Activated T-helper 2 cell treated with anti-CD3 and anti-CD28 coated beads, Interferon-gamma antibody, Interleukin-2, Interleukin-4, amounts not matched to agents 10 μg/mL and 5 μg/mL and 100 μg/mL, durations not matched to agents 14 hours and 24 hours and 36 hours (primary cell): ENCODE data around the gene EFR3B. TPM values are rescaled to one million over a fixed set of nuclear protein-coding genes. Genes with fewer than 3 reads are reported as not detected.
"Not testable (repeated sequence)": the region's sequence is repeated elsewhere in the genome, so short reads cannot be mapped to it uniquely, and the experiment has no call there.

ENCODE experiments used
- DNase-seq: peaks from one replicate; pipeline ENCODE4 v3.0.0; 2021; ENCODE audit warnings: low spot score
- H3K27ac Mint-ChIP-seq: one replicate; pipeline ENCODE4 v1.8.0; 2021; ENCODE audit warnings: mixed read lengths
- H3K27me3 Mint-ChIP-seq: one replicate; pipeline ENCODE4 v1.8.0; 2021; ENCODE audit warnings: low read depth, mixed read lengths
- H3K36me3 Mint-ChIP-seq: one replicate; pipeline ENCODE4 v1.8.0; 2021; ENCODE audit warnings: low read depth, mixed read lengths
- H3K4me1 Mint-ChIP-seq: one replicate; pipeline ENCODE4 v1.8.0; 2021; ENCODE audit warnings: low read depth, mixed read lengths
- H3K4me3 Mint-ChIP-seq: one replicate; pipeline ENCODE4 v1.8.0; 2021; ENCODE audit warnings: low read depth, mild to moderate bottlenecking, moderate library complexity, mixed read lengths
- H3K9me3 Mint-ChIP-seq: one replicate; pipeline ENCODE4 v1.8.0; 2021; ENCODE audit warnings: mixed read lengths
- intact Hi-C: fragments of 100-400 bp; cut with micrococcal nuclease; formaldehyde crosslinking; loops from one replicate; pipeline ENCODE4 v1.15.1; 2023
- total RNA-seq: library from RNA; stranded (reverse); gene quantifications from 2 replicates; pipeline ENCODE4 v1.2.3, GENCODE V29; 2022

EFR3B gene
- total RNA-seq, 1 donor from 2014 or later: 0.46 TPM

- Mint-ChIP-seq H3K27me3 (peaks cover 18% of the 10 kb centered on the region), H3K27ac (no peak overlapping the region), H3K36me3 (no peaks in the 10 kb centered on the region), H3K4me3 (no peak overlapping the region), H3K4me1 (no peaks in the 10 kb centered on the region), H3K9me3 (no peaks in the 10 kb centered on the region)
- DNase-seq: no peak
- intact Hi-C loops: no loop called here
Observed at GRCh38 chr2:25082002-25082622, 40.2 kb downstream of the EFR3B start.

- no peak for DNase-seq
- intact Hi-C loops: no loop called here
- Mint-ChIP-seq H3K27ac (no peak overlapping the region), H3K9me3 (no peaks in the 10 kb centered on the region), H3K27me3 (peaks cover 6% of the 10 kb centered on the region), H3K4me3 (no peak overlapping the region), H3K36me3 (no peaks in the 10 kb centered on the region), H3K4me1 (no peaks in the 10 kb centered on the region)
Observed at GRCh38 chr2:25085761-25086560, 44.1 kb downstream of the EFR3B start.

DNA sequence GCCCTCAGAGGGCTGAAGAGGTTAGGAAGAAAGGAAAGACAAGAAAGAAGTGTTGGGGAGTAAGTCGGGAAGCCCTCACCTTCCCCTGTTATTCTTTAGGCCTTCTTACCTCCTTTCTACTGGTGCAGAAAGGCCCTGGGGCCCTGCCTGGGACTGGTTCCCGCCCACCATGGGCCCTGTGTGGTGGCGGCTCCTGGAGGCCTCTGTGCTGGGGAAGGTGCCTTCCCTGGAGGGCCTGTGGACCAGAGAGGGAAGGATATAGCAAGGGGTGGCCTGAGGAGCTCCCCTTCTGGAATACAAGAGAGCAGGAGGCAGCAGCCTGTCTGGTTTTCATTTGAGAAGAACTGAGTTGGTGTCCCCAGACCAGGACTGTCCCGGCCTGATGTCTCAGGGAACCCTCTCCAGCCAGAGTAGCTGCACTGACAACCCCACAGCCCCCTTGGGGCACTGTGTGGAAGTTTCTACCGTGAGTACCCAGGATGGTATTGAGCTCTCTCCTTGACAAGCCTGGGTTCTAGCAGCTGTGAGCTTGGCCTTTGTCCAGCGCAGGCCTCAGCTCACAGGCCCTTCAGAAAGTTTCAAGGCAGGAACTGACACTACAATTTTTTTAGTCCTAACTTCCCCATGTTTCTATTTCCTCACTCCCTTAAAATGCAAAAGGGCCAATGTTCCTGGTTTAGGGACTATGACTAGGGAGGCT, 47.1 kb downstream of the EFR3B start:
- Mint-ChIP-seq H3K4me1 (no peaks in the 10 kb centered on the region), H3K27me3 (peaks cover 2% of the 10 kb centered on the region), H3K36me3 (no peaks in the 10 kb centered on the region), H3K27ac (no peak overlapping the region), H3K9me3 (no peaks in the 10 kb centered on the region), H3K4me3 (no peak overlapping the region)
- no peak for DNase-seq
- intact Hi-C loops: no loop called here

- H3K4me1 Mint-ChIP-seq: no peaks in the 10 kb centered on the region
- no peak for DNase-seq
- H3K27me3 Mint-ChIP-seq: peaks cover 4% of the 10 kb centered on the region
- H3K36me3 Mint-ChIP-seq: no peaks in the 10 kb centered on the region
- intact Hi-C loops: no loop called here
- H3K4me3 Mint-ChIP-seq: no peak overlapping the region
- no peaks in the 10 kb centered on the region for H3K9me3 Mint-ChIP-seq
- no peak overlapping the region for H3K27ac Mint-ChIP-seq
Observed at GRCh38 chr2:25089605-25090315, 47.9 kb downstream of the EFR3B start.

DNA sequence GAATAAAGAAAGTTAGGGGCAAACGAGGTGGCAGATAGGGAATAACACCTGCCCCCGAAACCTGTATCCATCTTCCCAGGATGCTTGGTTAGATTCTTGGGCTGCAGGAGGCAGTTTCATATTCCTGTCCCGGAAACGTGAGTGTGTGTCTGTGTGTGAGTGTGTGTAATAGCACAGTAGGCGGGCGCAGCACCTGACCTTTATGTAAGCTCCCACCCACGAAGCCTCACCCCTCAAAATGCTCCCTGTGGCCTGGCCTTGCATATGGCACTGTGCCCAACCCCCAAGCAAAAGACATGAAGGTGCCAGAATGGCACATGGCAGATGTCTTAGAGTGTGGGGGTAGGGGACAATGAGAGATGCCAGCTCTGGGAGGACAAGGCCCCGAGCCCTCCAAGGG, 48.9 kb downstream of the EFR3B start:
- intact Hi-C loops: no loop called here
- Mint-ChIP-seq H3K36me3 (no peaks in the 10 kb centered on the region), H3K27ac (no peak overlapping the region), H3K4me1 (no peaks in the 10 kb centered on the region), H3K9me3 (no peaks in the 10 kb centered on the region), H3K4me3 (no peak overlapping the region), H3K27me3 (peaks cover 4% of the 10 kb centered on the region)
- DNase-seq: no peak

- intact Hi-C loops: no loop called here
- no peaks in the 10 kb centered on the region for H3K4me1 Mint-ChIP-seq
- DNase-seq: no peak
- no peak overlapping the region for H3K27ac Mint-ChIP-seq
- H3K27me3 Mint-ChIP-seq: peaks cover 4% of the 10 kb centered on the region
- H3K9me3 Mint-ChIP-seq: no peaks in the 10 kb centered on the region
- no peaks in the 10 kb centered on the region for H3K36me3 Mint-ChIP-seq
- H3K4me3 Mint-ChIP-seq: no peak overlapping the region
Observed at GRCh38 chr2:25091265-25091664, 49.4 kb downstream of the EFR3B start.

- no peak for DNase-seq
- Mint-ChIP-seq H3K4me3 (no peak overlapping the region), H3K9me3 (peaks cover 7% of the 10 kb centered on the region), H3K27ac (no peak overlapping the region), H3K36me3 (no peaks in the 10 kb centered on the region), H3K27me3 (peaks cover 3% of the 10 kb centered on the region), H3K4me1 (no peaks in the 10 kb centered on the region)
- intact Hi-C loops: no loop called here
Observed at GRCh38 chr2:25098056-25098455, 56.2 kb downstream of the EFR3B start.

DNA sequence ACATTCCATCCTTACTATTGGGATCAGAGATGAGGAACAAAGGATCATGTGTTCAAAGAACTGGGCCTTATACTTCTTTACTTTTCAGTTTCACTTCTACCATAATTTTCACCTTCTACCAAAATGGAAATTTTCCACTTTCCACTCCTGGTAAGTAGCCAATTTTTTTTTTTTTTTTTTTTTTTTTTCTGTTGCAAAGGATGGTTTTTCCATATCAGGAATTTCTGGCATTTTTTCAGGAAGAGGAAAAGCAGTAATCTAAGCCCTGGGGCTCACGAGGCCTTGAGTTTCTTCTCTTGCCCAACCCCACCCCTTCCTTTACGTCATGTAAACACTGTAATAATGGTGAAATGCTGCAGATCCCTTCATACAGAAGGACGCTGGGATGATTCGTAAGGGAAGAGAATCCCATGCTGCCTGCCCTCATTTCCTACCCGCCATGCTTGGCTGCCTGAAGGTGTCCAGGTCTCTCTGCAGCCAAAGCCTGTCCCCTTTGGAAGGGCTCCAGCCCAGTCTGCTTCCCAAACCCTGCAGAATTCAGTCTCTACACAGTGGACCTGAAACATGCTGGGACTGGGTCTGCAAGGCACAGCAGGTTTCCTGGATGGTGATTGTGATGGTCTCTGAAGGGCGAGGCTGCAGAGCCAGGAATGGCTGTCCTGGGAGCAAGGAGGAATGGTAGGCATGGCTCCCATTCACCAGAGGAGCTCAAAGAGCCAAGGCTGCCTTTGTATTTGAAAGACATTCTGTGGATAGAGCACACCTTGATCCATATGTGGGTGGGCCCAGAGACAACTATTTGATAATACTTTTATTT, 57.0 kb downstream of the EFR3B start:
- Mint-ChIP-seq H3K27me3 (peaks cover 3% of the 10 kb centered on the region), H3K36me3 (no peaks in the 10 kb centered on the region)

GRCh38 chr2:25102352-25102751, 60.5 kb downstream of the EFR3B start:
- H3K9me3 Mint-ChIP-seq, H3K27ac Mint-ChIP-seq, H3K27me3 Mint-ChIP-seq, H3K36me3 Mint-ChIP-seq, intact Hi-C loops, H3K4me1 Mint-ChIP-seq, H3K4me3 Mint-ChIP-seq, DNase-seq: not testable (repeated sequence)

More for the DNA sequence above, 57.0 kb downstream of the EFR3B start:
- Mint-ChIP-seq H3K4me1 (no peaks in the 10 kb centered on the region), H3K27ac (no peak overlapping the region), H3K9me3 (peaks cover 8% of the 10 kb centered on the region), H3K4me3 (no peak overlapping the region)
- no peak for DNase-seq
- intact Hi-C loops: no loop called here

- no peak overlapping the region for H3K27ac Mint-ChIP-seq
- H3K27me3 Mint-ChIP-seq: no peaks in the 10 kb centered on the region
- DNase-seq: no peak
- no peak overlapping the region for H3K4me3 Mint-ChIP-seq
- H3K36me3 Mint-ChIP-seq: no peaks in the 10 kb centered on the region
- intact Hi-C loops: no loop called here
- no peaks in the 10 kb centered on the region for H3K4me1 Mint-ChIP-seq
- H3K9me3 Mint-ChIP-seq: peaks cover 8% of the 10 kb centered on the region
Observed at GRCh38 chr2:25103287-25103871, 61.5 kb downstream of the EFR3B start.

DNA sequence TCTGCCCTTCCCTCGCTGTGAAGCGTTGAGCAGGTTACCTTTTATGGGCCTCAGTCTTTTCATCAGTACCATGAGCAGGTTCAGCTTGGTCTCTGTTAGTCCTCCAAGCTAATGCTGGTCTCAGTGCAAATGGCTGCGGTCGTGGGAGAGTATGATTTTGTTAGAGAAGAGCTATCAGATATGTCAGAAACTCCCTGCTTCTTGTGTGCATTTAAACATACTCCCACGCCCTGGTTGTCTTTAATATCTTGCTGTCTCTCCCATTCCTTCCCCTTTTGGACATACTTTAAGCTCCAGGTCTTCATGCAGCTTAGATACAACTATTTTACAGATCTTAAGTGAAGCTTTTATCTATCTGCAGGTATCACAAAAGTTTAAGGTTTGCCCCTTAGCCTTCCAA, 62.9 kb downstream of the EFR3B start:
- intact Hi-C loops: no loop called here
- H3K27ac Mint-ChIP-seq: no peak overlapping the region
- peaks cover 8% of the 10 kb centered on the region for H3K9me3 Mint-ChIP-seq

More for the DNA sequence above, 62.9 kb downstream of the EFR3B start:
- DNase-seq: no peak
- no peaks in the 10 kb centered on the region for H3K36me3 Mint-ChIP-seq
- no peaks in the 10 kb centered on the region for H3K4me1 Mint-ChIP-seq
- no peaks in the 10 kb centered on the region for H3K27me3 Mint-ChIP-seq
- no peak overlapping the region for H3K4me3 Mint-ChIP-seq
